ENCODE measurements around the gene CHST12.
"Not testable (repeated sequence)": the region's sequence is repeated elsewhere in the genome, so short reads cannot be mapped to it uniquely, and the experiment has no call there.

CHST12 gene

GRCh38 chr7:2411049-2411448, 7.6 kb downstream of the CHST12 start:
- H3K27me3 Mint-ChIP-seq (ENCODE audit: low read depth), result no peaks in the 10 kb centered on the region
- no peaks in the 10 kb centered on the region for H3K9me3 Mint-ChIP-seq
- H3K36me3 Mint-ChIP-seq (ENCODE audit: low read depth), result no peaks in the 10 kb centered on the region
- H3K4me1 Mint-ChIP-seq, result peaks cover 50% of the 10 kb centered on the region
- peak overlapping the region in 1 of 3 experiments; percentile 43 for H3K27ac Mint-ChIP-seq
- no peak overlapping the region for H3K4me3 Mint-ChIP-seq
- TF ChIP-seq CTCF (IDR thresholded peaks at IDR 0.05; ENCODE audit: unreplicated experiment in 3 of 3), result no peak

GRCh38 chr7:2411815-2412586, 8.6 kb downstream of the CHST12 start:
- TF ChIP-seq CTCF (IDR thresholded peaks at IDR 0.05; ENCODE audit: unreplicated experiment in 3 of 3), result no peak
- peaks cover 3% of the 10 kb centered on the region for H3K36me3 Mint-ChIP-seq (ENCODE audit: low read depth)
- no peak overlapping the region for H3K4me3 Mint-ChIP-seq
- H3K4me1 Mint-ChIP-seq, result peaks cover 48% of the 10 kb centered on the region
- no peaks in the 10 kb centered on the region for H3K9me3 Mint-ChIP-seq
- H3K27ac Mint-ChIP-seq, result peak overlapping the region; percentile 52 to 83 (median 82)
- no peaks in the 10 kb centered on the region for H3K27me3 Mint-ChIP-seq (ENCODE audit: low read depth)

- H3K4me1 Mint-ChIP-seq, result peaks cover 49% of the 10 kb centered on the region
- no peaks in the 10 kb centered on the region for H3K9me3 Mint-ChIP-seq
- no peak for TF ChIP-seq CTCF (IDR thresholded peaks at IDR 0.05; ENCODE audit: unreplicated experiment in 3 of 3)
- peak overlapping the region; percentile 52 to 83 (median 82) for H3K27ac Mint-ChIP-seq
- H3K36me3 Mint-ChIP-seq (ENCODE audit: low read depth), result peaks cover 3% of the 10 kb centered on the region
- H3K27me3 Mint-ChIP-seq (ENCODE audit: low read depth), result no peaks in the 10 kb centered on the region
- H3K4me3 Mint-ChIP-seq, result no peak overlapping the region
Measured at GRCh38 chr7:2412587-2413201, 9.3 kb downstream of the CHST12 start.

- Mint-ChIP-seq H3K27ac (no peak overlapping the region), H3K27me3 (ENCODE audit: low read depth) (no peaks in the 10 kb centered on the region), H3K4me3 (no peak overlapping the region), H3K36me3 (ENCODE audit: low read depth) (peaks cover 6% of the 10 kb centered on the region), H3K9me3 (no peaks in the 10 kb centered on the region), H3K4me1 (peaks cover 32% of the 10 kb centered on the region)
- no peak for TF ChIP-seq CTCF (IDR thresholded peaks at IDR 0.05; ENCODE audit: unreplicated experiment in 3 of 3)
Measured at GRCh38 chr7:2416063-2416462, 12.7 kb downstream of the CHST12 start.

- peaks cover 6% of the 10 kb centered on the region for H3K36me3 Mint-ChIP-seq (ENCODE audit: low read depth)
- no peak for TF ChIP-seq CTCF (IDR thresholded peaks at IDR 0.05; ENCODE audit: unreplicated experiment in 3 of 3)
- no peaks in the 10 kb centered on the region for H3K27me3 Mint-ChIP-seq (ENCODE audit: low read depth)
- no peak overlapping the region for H3K27ac Mint-ChIP-seq
- H3K9me3 Mint-ChIP-seq, result no peaks in the 10 kb centered on the region
- H3K4me3 Mint-ChIP-seq, result no peak overlapping the region
- H3K4me1 Mint-ChIP-seq, result peaks cover 32% of the 10 kb centered on the region
Measured at GRCh38 chr7:2416650-2417049, 13.2 kb downstream of the CHST12 start.

GRCh38 chr7:2417178-2417577, 13.8 kb downstream of the CHST12 start:
- H3K9me3 Mint-ChIP-seq; H3K27ac Mint-ChIP-seq; H3K27me3 Mint-ChIP-seq (ENCODE audit: low read depth); H3K4me3 Mint-ChIP-seq; H3K36me3 Mint-ChIP-seq (ENCODE audit: low read depth): not testable (repeated sequence)
- peaks cover 27% of the 10 kb centered on the region for H3K4me1 Mint-ChIP-seq

All from nephron (organoid).